ENCODE data around the gene SLC9A3. TPM values are rescaled to one million over a fixed set of nuclear protein-coding genes. Genes with fewer than 3 reads are reported as not detected.

The SLC9A3 gene
- total RNA-seq, 1 experiment from 2014 or later = 0.85 TPM

- no peaks in the 10 kb centered on the region for H3K79me2 ChIP-seq (ENCODE audit: insufficient read depth, low read length)
- H3K4me1 Mint-ChIP-seq = peaks cover 0 to 4% of the 10 kb centered on the region in 2 experiments; a peak in 1 of 4 replicates
- no peak overlapping the region for H3K56ac ChIP-seq (ENCODE audit: insufficient read length, low read depth, low read length)
- no peak overlapping the region for H4K91ac ChIP-seq (ENCODE audit: insufficient read length, low read depth, low read length)
- no peaks in the 10 kb centered on the region for H3K9me3 Mint-ChIP-seq
- H3K9me3 ChIP-seq (ENCODE audit: control insufficient read depth, low read depth, low read length) = no peaks in the 10 kb centered on the region
- peaks cover 21% of the 10 kb centered on the region; the same call in 1 of the 2 replicates for H3K27me3 ChIP-seq (ENCODE audit: insufficient read depth, low read length)
- no peak overlapping the region for H2BK20ac ChIP-seq (ENCODE audit: low read depth, low read length, poor library complexity, severe bottlenecking)
- no peaks in the 10 kb centered on the region for H3K79me1 ChIP-seq (ENCODE audit: insufficient read depth, low read depth, low read length, poor library complexity, severe bottlenecking)
- no peak overlapping the region for H3K4me2 ChIP-seq (ENCODE audit: insufficient read depth, insufficient read length, low read length)
- DNase-seq = no peak
- H3K4ac ChIP-seq (ENCODE audit: low read depth, low read length) = no peak overlapping the region
- no peak overlapping the region for H3K14ac ChIP-seq (ENCODE audit: insufficient read depth, low read length)
- no peak overlapping the region for H3K9ac ChIP-seq (ENCODE audit: extremely low read depth, insufficient read length, low read length)
- WGBS (ENCODE audit: extremely low coverage, insufficient read length, low lambda C conversion rate) = no CpG with 5 or more reads among the region's 18 CpGs
- no peak for TF ChIP-seq CTCF (conservative IDR thresholded peaks at IDR 0.05)
- H2BK5ac ChIP-seq (ENCODE audit: insufficient read length, low read length) = no peak overlapping the region
- H3T11ph ChIP-seq (ENCODE audit: low read length) = no peak overlapping the region
- H2AK5ac ChIP-seq (ENCODE audit: insufficient read length, low read length) = no peak overlapping the region
- H3K18ac ChIP-seq (ENCODE audit: insufficient read length, low read depth, low read length) = no peak overlapping the region
- no peak overlapping the region for H2BK15ac ChIP-seq (ENCODE audit: low read depth, low read length)
- no peak overlapping the region for H4K5ac ChIP-seq (ENCODE audit: insufficient read length, low read depth, low read length)
- H3K27ac Mint-ChIP-seq = no peak overlapping the region
- H3K36me3 Mint-ChIP-seq (ENCODE audit: insufficient read depth in 1 of 3, low read depth in 3 of 3) = no peaks in the 10 kb centered on the region
- H3K23me2 ChIP-seq (ENCODE audit: insufficient read length, low read depth, low read length, poor library complexity, severe bottlenecking) = peaks cover 3% of the 10 kb centered on the region
- no peak overlapping the region for H3K27ac ChIP-seq (ENCODE audit: insufficient read length, low read depth, low read length)
- H3K27me3 Mint-ChIP-seq (ENCODE audit: low read depth) = peaks cover 41% of the 10 kb centered on the region
- H2BK120ac ChIP-seq (ENCODE audit: low read depth, low read length, poor library complexity, severe bottlenecking) = no peak overlapping the region
- H3K23ac ChIP-seq (ENCODE audit: insufficient read length, low read depth, low read length) = no peak overlapping the region
- no peak overlapping the region for H2AFZ ChIP-seq (ENCODE audit: low read length)
- no peak overlapping the region for H2BK12ac ChIP-seq (ENCODE audit: insufficient read length, low read depth, low read length)
- no peaks in the 10 kb centered on the region for H3K4me1 ChIP-seq (ENCODE audit: insufficient read depth, low read length)
- H4K8ac ChIP-seq (replicated peaks; ENCODE audit: insufficient read length, low read depth, low read length) = no peak overlapping the region
- no peaks in the 10 kb centered on the region for H4K20me1 ChIP-seq (ENCODE audit: control insufficient read depth, insufficient read depth, insufficient read length)
- H3K4me3 Mint-ChIP-seq = no peak overlapping the region
Measured at GRCh38 chr5:478982-479535, 45.2 kb downstream of the SLC9A3 start.

All from H9 (cell line).